ENCODE data around the gene RPL35.

RPL35 gene

GRCh38 chr9:124877021-124877782, 15.4 kb upstream of the RPL35 start:
- no peak for DNase-seq (ENCODE audit: low read depth in 2 of 2)

GRCh38 chr9:124875501-124875900, 13.7 kb upstream of the RPL35 start:
- DNase-seq (ENCODE audit: low read depth in 2 of 2), result no peak

- DNase-seq (ENCODE audit: low read depth in 2 of 2), result no peak
These were observed 11.9 kb upstream of the RPL35 start for GRCh38 chr9:124873664-124874063.

- no peak for DNase-seq (ENCODE audit: low read depth in 2 of 2)
These were observed 9.4 kb upstream of the RPL35 start for GRCh38 chr9:124871156-124871561.

DNA sequence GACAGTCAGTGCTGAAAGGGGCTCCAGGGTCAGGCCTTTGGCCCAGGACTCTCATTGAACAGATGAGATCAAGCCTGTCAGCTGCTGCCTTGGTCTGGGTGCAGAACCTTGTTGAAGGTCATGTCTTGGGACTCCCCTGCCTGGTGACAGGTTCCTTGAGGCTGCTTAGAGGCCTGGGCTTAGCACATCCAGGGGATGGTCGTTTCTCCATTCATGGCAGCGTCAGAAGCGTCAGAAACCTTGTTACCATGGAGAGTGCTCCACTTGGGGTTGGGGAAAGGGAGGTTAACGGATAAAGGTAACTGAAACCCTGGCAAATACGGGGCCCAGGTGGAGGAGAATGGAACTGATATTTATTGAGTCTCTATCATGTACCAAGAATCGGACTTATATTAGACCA, 9.0 kb upstream of the RPL35 start:
- no peak for DNase-seq (ENCODE audit: low read depth in 2 of 2)

DNA sequence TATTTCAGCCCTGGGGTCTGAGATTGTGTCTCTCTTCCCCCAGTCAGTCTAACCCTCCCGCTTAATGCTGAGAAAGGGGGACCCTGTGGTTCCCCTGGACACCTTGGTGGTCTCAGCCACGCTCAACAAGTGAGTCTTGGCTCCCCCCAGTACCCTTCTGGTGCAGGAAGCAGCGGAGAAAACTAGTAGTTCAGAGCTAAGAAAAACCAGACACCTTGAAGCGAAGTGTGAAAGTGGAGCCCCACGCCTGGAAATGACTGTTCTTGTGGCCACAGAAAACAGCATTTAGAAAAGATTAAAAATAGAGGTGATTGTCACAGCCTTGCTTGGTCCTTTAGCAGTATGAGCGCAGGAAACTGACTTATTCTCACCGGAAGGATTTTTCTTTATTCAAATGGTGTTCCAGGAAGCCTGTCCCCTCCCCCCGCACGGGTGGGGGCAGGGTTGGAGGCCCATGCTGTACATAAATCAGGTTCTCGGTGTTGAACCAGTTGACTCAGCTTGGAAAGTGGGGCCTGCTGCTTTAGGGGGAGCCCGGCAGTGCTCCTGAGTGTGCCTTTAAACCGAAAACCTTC, 8.3 kb upstream of the RPL35 start:
- peak; percentile 82 to 93 for DNase-seq (ENCODE audit: low read depth in 2 of 2)

- peak in 1 of 2 donors; percentile 26 for DNase-seq (ENCODE audit: low read depth in 2 of 2)
These were observed 7.8 kb upstream of the RPL35 start for GRCh38 chr9:124869466-124869985.

- peak; percentile 87 to 92 for DNase-seq (ENCODE audit: low read depth in 2 of 2)
These were observed 7.0 kb upstream of the RPL35 start for GRCh38 chr9:124868511-124869465.

- no peak for DNase-seq (ENCODE audit: low read depth in 2 of 2)
These were observed 1.7 kb upstream of the RPL35 start for GRCh38 chr9:124863371-124863871.

DNA sequence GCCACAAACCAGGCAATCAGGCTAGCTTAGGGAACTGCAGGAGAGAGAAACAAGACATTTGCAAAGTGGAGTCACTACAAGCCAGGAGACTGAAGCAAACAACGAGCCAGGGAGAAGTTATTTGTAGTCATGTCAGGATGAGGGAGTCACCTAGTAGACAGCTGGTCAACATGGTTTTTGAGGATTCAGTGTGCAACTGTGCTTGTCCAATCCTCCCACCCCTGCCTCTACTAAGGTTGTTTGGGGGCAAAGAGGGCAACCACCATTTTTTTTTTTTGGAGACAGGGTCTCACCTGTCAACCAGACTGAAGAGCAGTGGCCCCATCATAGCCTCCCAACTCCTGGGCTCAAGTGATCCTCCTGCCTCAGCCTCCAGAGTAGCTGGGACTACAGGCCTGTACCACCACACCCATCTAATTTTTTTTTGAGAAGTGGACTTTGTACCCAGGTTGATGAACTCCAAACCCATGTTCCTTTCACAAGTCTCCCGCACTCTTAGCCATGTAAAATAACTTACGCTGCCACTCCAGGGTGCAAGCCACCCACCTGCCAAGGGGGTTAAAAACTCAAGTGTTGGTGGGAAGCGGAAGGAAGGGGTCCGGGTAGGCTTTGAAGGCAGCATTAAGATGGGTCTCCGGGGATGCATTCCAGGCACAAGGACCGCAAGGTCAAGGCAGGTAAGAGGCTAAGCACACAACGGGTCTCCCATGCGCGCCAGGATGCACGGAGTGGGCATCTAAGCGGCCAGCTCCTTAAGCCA, 995 bp downstream of the RPL35 start:
- no peak for DNase-seq (ENCODE audit: low read depth in 2 of 2)

DNA sequence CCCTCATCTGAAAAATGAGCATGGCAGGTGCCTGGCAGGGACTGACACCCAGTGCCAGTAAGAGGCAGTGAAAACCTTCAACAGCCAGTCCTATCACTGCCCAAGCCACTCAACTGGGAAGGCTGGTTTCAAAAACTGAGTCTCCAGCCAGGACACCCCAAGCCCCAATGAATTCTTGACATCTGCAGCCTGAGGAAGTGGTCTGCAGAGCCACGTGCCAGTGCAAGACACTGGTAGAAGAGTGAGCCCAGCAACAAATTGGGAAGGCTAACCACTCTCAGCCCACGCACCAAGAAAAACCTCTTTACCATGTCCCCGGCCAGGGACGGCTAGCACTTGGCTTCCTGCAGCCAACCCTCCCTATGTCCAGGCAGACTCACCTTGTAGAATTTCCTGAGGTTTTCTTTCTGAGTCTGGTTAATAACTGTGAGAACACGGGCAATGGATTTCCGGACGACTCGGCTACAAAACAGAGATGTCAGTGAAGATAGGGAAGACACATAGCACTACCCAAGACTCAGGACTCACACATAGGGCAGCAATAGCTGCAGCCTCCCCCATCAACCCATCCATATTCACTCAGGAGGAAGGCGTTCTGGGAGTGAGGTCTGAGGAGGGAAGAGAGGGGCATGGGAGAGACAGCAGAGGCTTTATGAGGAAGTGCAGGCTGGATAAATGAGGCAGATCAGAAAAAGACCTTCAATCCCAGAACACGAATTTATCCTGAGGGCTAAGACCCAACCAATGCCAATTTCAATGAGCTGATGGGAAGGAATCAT, 1.8 kb downstream of the RPL35 start:
- no peak for DNase-seq (ENCODE audit: low read depth in 2 of 2)

DNA sequence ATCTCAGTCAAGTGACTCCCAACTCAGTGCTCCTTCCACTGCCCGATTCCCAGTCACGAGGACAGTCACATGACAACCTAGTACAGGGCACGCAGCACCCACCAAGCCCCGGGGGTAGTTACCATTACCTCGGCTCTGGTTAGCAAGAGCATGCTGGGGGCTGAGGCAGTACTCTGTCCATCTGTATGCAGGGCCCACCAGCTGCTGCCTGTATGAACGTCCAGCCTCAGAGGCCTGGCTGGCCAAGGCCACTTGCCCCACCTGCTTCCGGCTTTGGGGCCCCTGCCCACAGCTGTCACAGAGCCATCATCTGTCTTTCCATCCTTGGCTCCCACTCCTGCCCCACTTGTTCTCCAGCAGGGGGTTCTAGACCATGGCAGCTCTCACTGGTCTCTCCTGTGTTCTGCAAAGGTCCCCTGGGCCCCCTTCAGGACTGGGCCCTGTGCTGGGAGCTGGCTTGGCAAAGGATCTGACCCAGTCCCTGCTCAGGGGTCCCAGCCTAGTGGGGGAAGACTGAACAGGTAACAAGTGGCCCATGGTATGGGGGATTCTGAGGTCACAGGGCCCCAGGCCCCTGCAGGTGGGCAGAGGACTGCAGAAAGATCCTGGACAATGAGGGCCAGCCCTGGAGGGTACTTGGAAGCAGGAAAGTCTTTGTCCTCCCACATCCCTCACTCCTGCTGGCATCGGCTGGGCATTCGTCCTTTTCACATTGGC, 3.3 kb downstream of the RPL35 start:
- DNase-seq (ENCODE audit: low read depth in 2 of 2), result no peak

DNA sequence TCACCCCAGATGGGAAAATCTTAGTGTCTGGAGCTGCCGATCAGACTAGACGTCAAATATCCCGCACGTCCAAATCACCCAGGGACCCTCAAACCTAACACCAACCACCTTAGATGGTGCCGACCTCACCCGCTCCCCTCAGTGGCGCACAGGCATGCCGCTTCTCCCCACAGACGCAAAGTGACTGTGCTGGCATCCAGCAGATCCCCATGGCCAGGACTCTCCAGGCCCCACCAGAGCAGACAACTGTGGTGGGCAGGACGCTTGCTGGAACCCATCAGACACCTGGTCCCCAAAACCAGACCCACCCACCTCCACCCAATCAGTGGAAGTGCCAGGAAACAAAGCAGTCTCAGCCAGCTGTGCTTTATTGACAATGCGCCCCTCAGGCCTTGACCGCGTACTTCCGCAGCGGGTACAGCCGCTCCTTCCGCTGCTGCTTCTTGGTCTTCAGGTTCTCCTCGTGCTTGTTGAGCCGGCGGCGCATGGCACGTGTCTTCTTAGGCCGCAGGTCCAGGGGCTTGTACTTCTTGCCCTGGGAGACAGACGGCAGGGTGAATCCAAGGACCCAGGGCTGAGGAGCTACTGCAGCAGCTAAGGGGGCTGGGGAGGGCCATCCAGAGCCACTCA, 4.1 kb downstream of the RPL35 start:
- DNase-seq (ENCODE audit: low read depth in 2 of 2), result no peak

- DNase-seq (ENCODE audit: low read depth in 2 of 2), result no peak
These were observed 5.6 kb downstream of the RPL35 start for GRCh38 chr9:124855944-124856765.

DNA sequence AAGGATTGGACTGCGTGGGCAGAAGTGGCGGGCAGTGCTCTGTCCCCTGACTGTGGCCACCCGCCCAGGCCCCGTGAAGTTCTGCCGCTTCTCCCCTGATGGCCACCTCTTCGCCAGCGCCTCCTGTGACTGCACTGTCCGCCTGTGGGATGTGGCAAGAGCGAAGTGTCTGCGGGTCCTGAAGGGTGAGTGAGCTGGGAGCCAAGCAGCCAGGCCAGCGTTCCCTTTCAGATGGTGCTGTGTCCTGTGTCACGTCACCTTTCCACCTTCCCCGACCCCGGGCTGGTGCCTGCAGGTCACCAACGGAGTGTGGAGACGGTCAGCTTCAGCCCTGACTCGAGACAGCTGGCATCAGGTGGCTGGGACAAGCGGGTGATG, 6.2 kb downstream of the RPL35 start:
- no peak for DNase-seq (ENCODE audit: low read depth in 2 of 2)

- no peak for DNase-seq (ENCODE audit: low read depth in 2 of 2)
These were observed 6.9 kb downstream of the RPL35 start for GRCh38 chr9:124854822-124855221.

- DNase-seq (ENCODE audit: low read depth in 2 of 2), result no peak
These were observed 7.6 kb downstream of the RPL35 start for GRCh38 chr9:124854161-124854560.

- no peak for DNase-seq (ENCODE audit: low read depth in 2 of 2)
These were observed 8.1 kb downstream of the RPL35 start for GRCh38 chr9:124853605-124854143.

Measured in stimulated activated CD4-positive, alpha-beta T cell treated with anti-CD3 and anti-CD28 coated beads, Interleukin-15, amount 100 ng/mL, for 48 hours (primary cell).